ENCODE results near the gene ABCA2.
A peak's percentile ranks its signal among the peaks of the same experiment; 100 is the strongest.
"Not testable (repeated sequence)": the region's sequence is repeated elsewhere in the genome, so short reads cannot be mapped to it uniquely, and the experiment has no call there.

The ABCA2 gene

DNA sequence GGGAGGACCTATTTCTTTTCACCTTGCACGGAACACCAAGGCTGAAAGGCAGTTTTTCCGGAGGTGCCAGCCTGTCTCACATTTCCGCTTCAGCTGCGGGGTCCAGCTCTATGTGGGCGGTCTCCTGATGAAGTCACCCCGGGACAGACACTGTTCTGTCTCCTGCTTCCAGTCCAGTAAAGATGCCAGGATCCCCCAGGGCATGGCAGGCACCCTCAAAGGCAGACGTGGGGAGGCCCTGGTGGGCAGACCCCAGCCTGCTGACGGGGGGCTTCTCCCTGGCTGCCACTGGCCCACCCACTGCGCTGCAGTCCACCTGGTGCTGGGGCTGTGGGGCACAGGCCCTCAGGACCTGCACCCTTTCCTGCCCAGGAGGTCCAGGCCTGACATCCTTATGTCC is 34.8 kb upstream of the ABCA2 start:
- not testable (repeated sequence) for DNase-seq

DNA sequence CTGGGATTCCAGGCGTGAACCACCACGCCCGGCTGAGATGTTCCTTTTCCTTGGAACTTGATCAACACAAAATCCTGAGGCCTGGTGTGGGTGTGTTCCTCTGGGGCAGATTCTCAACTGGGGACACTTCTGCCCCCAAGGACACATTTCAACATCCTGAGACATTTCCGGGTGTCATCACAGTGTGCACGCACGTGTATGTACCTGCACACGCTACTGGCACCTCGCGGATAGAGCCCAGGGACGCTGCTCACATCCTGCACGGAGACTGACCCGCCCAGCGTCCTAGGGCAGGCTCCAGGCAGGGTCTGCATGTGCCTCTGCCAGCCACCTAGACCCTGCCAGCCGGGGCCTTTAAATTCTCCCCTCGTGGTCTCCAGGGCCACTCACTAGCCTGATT is 34.3 kb upstream of the ABCA2 start:
- no peak for DNase-seq

DNA sequence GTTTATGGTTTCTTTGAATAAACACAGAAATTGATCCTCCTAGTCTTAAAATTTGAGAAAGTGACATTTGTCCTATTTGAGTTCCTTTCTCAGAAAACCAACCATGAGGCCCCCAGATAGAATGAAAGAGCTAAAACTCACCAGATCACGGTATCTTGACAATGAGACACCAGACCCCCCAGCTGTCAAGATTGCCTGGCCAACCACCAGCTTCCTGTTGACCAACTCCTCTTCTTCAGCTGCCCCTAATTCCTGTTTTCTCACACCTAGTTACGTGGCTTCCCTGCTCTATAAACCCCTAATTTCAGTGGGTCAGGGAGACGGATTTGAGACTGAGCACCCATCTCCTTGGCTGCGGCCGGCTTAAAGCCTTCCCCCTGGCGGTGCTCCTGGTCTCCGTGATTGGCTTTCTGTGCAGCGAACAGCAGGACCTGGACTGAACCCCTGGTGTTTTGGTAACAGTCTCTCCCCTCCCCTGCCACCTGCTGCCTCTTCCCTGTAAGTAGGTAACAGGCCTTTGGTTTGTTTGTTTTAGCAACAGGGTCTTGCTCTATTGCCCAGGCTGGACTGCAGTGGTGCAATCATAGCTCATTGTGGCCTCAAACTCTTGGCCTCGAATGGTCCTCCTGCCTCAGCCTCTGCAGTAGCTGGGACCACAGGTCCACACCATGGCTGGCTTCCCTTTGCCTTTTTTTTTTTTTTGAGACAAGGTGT is 30.6 kb upstream of the ABCA2 start:
- no peak for DNase-seq

DNA sequence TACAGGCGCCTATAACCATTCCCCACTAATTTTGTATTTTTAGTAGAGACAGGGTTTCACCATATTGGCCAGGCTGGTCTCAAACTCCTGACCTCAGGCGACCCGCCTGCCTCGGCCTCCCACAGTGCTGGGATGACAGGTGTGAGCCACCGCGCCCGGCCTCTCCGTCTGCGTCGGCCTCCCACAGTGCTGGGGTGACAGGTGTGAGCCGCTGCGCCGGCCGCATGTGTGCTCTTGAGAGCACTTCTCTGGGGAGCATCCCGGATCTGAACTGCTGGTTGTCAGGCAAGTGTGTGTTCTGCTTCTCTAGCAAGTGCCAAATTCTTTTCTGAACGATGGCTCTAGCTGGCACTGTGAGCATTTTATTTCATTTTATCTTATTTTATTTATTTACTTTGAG is 29.5 kb upstream of the ABCA2 start:
- DNase-seq = no peak

DNA sequence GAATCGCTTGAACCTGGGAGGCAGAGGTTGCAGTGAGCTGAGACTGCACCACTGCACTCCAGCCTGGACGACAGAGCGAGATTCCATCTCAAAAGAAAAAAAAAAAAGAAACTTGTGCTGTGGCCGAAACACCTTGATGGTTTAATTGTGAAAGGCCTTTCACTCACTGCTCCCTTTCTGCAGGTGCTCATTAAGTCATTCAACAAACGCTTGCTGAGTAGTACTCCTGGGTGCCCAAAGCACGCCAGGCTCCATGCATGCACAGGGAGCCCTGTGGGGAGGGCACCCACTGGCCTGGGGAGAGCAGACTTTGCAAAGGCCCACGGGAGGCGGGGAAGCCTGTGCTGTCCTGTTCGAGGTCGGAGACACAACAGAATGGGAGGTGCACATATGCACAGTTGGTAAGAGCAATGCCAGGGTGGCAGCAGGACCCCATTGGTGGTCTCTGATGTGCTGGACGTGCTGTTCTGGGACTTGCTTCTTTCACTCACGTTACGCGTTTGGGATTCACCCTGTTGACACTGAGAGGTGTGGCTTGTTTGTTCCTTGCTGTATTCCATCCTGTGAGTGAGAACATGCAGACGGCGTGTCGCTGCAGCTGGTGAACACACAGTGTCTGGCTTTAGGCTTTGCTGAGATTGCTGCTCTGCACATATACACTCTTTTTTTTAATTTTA is 28.8 kb upstream of the ABCA2 start:
- no peak for DNase-seq

DNA sequence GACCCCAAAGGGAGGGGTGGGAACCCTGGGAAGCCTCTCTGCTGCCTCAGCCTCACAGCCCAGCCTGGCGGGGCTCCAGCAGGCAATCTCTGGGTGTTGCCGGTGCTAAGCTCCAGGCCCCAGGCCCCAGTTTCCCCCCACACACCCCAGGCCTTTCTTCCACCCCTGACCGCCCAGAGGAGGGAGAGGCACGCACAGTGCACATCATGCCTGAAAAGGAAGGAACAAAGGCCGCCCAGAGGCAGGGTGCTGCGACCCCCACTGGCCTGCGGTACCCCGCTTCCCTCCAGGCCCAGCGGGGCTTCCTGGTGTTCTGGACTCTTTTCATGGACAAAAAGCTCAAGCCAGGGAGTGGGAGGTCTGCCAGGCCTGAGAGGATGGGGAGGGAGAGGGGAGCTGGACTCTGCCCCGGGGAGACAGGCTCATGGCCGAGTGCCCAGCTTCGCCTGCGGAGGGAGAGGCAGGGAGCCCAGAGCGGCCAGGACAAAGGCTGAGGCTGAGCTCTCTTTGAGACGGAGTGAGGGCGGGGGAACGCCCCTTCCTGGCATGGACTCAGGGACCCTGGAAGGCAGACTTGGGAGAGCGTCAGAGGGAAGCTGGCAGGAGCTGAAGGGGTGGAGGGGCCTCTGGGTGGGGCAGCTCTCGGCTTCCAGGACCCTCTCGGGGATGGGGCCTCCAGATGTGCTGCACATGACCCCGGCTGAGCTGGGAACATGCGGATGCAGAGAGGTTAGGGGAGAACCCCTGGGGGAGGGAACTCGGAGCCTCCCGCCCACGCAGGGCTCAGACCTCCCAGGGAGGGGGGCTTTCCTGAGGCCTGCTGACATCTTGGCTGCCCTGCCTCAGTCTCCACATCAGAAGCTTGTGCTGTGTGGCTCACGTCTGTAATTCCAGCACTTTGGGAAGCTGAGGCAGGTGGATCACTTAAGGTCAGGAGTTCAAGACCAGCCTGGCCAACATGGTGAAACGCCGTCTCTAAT is 27.6 kb upstream of the ABCA2 start:
- peak; percentile 91 for DNase-seq

DNA sequence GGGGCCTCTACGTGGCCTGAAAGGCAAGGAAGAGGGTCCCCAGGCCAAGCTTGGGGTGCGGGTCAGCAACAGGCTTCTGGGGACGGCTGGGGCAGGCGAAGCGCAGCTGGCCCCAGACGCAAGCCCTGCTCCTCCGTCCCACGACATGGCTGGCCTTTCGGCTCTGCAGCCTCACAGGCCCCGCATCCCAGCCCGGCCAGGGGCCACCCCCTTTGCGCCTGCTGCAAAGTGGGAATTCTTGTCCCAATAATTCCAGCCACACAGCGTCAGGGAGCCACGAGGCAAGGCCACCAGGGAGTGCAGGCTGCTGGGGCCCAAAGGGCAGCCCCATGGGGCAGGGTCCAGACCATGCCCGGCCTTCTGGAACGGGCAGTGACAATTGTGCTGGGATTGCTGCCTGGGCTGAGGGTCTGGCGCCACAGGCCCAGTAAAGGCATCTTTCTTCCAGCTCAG is 26.9 kb upstream of the ABCA2 start:
- no peak for DNase-seq

DNA sequence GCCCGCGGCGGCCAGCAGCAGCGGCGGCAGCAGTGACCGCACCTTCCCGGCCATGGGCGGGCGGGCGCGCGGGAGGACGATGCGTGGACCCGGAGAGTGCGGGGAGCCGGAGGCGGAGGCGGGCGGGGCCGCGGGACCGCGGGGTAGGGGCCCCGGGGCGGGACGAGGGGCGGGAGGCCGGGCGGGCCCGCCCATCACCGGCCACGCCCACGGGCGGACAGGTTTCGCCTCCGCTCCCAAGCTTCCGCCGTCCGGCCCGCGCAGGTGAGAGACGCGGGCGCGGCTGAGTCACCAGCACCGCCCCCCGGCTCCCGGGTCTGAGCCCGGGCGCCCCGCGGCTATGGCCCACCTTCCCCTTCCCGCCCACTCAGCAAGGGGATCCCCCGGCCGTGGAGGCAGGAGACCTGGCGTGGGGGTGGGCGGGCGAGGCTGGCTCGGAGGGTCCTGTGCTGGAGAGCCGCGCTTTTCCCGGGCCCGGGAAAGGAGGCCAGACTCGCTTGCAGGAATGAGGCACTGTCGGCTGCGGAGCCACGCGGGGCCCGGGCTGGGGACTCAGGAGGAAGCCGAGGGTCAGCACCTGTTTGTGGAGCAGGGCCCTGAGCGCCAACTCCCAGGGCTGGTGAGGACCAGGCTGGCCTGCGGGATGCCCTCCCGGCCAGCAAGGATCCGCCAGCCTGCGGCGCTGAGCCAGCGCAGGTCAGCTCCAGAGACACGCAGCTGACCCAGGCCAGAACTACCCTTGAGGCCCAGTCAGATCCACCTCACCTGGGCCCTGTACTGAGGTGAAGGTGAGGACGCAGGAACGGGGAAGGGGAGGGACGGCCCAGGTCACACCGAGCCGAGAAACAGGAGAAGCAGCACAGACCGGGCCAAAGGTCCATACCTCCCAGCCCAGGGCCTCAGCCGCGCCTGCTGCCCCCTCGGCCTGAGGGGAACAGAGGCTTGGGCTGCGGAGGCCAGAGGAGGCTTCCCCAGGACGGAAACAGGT is 26.2 kb upstream of the ABCA2 start, which contains the start of gene ENTPD2:
Gene ENTPD2 (minus strand): TSS at position 118 of the 988 bp plus-strand sequence. CDS start 64 bp downstream, at position 54.
- DNase-seq = no peak

DNA sequence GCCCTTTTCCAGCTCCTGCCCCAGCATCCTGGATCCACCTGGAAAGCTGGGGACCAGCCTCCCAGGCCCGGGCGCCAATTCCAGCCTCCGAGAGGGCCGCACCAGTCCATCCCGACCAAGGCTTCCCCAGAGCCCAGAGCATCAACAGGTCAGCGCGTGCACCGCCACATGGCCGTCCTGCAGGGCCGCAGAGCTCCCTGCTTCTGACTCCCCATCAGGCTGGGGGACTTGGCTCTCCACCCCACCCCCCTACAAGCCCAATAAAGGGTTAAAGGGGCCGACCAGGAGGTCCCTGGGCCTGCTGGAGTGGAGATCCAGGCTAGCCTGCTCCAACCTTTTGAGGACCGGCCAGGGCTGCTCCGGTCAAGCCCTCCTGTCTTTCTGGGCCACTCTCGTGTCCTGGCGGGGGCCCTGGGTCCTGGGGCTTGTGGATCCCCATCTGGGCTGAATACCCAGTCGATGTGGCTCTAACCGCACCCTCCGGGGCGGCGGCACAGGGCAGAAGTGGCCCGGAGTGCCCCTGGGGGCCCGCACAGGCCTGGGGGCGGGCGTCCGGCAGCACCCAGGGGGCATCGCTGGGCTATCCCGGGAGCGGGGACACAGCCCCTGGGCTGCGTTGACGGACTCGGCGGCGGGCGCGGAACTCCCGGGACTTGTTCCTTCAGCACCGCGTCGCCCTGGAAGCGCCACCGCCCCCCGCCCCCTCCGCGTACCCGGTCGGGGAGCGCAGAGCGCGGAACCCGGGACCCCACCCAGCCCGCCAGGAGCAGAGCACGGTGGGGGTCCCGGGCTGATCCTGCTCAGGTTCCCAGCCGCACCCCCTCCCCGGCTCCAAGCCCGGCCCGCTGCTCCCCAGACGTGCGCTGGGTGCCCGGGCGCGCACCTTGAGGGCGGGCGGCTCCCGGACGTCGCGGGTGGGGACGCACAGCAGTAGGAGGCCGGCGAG is 25.2 kb upstream of the ABCA2 start:
- DNase-seq = no peak

DNA sequence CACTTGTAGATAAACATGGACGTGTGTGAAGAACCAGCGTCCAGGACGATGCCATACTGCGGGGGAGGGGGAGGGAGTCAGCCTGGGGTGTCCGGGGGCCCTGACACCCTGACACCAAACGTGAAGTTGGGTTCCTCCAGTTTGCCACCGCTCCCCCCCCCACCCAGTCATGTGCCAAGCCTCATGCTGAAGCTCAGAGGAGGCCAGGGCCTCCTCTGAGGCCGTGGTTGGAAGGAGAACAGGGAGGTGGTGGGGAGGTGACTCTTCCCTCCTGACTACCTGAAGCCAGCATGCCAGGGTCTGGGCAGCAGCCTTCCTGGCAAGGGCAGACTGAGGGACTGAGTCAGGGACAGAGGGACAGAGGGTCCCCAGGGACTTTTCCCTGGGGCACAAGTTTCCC is 24.3 kb upstream of the ABCA2 start:
- DNase-seq = no peak

DNA sequence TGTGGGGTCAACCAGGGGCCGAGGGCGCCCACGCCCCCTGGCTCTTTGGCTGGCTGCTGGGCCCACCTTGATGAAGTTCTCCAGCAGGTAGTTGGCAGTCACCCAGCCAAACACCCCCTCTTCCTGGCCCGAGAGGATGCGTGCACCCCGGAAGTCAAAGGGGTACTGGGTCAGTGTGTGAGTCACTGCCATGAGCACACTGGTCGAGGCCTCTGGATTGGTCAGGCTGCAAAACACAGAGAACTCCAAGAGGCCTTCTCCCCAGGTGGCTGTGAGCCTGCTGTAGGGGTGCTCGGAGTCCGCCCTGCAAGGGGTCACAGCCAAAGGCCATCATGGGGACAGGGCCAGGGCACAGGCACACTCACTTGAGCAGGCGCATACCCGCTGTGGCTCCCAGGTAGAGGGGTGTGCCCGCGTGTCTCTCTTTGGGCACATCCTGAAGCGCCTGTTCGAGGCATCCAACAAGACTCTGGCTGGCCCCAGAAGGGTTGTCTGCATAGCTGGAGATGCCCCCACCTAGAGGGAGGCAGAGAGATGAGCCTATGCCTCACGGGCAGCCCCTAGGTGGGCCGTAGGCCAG is 23.2 kb upstream of the ABCA2 start:
- no peak for DNase-seq

DNA sequence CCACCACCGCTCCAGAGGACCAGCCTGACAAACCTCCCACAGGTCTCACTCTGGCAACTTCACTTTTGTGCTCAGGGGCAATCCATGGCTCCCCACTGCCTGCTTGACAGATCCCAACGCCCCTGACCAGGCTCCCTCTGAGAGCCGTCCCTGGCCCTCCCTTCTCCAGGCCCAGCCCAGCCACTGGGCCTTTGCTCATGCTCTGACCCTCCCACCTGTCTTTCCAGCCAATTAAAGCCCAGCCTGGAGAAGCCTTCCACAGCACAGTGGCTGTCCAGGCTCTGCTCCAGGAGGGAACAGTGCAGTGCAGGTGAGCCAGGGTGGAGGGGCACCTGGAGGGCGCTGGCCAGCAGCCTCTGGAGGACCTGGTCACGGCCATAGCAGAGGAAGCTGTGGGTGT is 22.5 kb upstream of the ABCA2 start:
- no peak for DNase-seq

DNA sequence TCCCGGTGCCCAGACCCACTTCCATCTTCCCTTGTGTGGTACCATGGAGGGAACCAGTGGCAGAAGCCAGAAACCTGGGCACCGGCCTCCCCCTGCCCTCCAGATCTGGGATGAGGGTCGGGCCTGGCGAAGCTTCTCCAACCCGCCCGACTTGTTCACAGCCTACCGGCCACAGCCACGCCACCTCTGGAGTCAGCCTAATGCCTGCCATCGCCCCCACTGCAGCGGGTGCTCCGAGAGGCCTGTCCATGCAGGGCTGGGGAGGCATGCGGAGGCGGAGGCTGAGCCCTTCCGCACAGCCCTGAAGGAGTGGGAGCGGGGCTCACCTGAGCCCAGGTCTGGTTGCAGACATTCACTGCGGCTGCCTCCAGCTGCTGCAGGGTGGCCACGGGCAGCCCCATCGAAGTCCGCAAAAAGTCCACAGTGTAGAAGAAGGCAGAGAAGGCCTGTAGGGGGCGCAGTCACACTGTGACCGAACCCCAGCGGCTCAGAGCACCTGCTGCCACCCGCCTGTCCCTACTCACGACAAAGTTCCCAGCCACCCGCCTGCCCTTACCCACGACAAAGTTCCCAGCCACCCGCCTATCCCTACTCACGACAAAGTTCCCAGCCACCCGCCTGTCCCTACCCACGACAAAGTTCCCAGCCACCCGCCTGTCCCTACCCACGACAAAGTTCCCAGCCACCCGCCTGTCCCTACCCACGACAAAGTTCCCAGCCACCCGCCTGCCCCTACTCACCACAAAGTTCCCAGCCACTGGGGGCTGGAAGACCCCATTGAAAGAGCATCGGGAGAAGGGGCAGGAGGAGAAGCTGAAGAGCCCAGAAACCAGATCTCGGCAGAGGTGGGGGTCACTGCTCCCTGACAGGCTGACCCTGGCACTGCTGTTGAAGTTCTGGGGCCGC is 21.8 kb upstream of the ABCA2 start:
- no peak for DNase-seq

DNA sequence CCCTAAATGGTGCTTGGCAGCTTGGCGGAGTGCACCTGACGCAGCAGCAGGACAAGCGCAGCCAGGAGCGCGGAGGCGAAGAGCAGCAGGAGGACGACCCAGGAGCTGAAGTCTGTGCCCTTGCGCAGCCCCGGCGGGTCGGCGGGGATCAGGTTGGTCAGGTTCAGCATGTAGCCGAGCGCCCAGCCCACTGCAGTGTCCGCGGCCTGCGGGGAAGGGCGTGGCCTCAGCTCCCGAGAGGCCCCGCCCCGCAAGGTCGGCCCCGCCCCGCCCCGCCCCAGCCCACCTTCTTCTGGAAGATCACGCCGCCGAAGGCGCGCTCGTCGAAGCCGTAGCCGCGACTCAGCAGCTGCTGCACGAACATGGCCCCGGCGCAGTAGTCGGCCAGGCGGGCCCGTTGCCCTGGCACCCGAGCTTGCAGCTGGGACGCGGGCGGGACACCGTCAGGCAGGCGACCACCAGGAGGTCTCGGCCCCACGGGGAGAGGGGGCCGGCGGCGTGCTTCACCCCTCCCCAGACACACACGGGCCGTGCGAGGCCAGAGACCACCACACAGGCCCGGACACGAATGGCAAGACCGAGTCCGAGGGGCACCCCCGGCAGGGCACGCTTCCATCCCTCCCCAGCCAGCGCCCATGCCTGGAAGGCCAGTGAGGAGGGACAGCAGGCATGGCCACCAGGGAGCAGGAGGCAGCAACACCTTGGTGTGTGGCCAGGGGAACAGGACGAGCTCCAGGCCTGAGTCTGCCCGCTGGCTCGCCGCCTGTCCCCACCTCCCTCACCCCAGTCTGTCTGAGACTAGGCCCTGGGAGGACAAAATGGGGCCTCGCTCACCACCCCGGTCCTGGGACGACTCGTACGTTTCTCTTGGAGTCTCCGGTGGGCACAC is 20.9 kb upstream of the ABCA2 start:
- DNase-seq = no peak

DNA sequence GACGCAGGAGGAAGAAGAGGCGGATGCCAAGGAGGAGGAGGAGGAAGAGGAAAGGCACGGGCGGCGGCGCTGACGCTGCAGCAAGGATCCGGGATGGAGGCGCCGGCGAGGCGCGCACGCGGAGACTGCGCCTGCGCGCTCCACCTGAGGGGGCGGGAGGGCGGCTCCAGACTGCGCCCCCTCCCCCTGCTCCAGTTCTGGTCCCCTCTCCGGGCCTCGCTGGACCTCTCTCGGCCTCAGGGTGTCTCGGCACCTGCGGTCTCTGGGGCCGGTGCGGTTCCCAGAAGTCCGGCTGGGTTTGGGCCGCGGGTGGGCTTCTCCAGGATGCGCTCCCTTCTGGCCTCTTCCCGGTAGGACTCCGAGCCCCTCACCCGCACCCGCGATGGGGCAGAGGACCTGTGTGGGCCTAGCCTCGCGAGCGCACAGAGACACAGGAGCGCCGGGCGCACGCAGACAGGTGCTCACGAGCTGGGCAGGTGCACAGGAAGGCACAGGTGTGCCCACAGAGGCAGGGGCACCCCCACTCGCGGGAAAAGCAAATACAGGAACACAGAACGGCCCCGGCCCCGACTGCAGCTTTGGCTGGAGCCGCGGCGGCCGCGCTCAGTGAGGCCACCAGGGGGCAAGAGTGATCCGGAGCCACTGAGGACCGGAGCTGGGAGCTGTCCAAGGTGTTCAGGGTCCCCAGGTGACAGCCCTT is 18.2 kb upstream of the ABCA2 start, which contains the start of gene NPDC1:
Gene NPDC1 (minus strand): TSS at position 90 of the 700 bp plus-strand sequence. CDS start 188 bp downstream, outside the sequence.
- peak; percentile 82 for DNase-seq

DNA sequence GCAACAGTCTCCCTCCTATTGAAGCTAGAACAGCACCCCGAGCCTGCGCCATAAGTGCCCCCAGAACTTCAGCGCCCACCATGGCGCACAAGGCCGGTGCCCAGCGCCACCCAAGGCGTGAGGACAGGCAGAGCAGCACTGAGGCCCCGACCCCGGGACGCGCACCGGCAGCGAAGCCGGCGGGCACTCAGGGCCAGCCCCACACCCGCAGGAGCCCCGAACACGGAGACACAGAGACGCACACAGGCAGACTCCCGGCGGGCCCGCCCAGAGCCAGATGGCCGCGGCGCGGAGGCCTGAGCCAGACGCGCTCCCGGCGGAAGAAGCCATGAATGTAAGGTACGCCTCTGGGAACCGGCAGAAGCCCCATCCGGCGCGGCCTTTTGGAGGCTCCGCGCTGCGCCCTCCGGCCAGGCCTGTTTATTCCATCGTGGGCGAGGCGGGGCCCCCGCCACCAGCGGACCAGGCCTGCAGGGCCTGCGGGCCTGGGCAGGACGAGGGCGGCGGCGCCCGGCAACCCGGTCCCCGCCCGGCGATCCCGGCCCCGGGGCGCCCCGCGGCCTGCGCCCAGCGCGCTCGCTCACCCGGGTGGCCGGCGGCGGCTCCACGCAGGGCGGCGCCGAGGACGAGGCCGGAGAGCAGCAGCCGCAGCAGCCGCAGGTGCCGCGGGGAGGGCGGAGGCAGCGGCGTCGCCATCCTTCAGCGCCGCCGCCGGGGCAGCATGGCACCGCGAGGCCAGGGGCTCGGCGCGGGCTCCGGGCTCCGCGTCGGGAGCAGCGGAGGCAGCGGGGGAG is 17.5 kb upstream of the ABCA2 start:
- no peak for DNase-seq

All from left hindlimb (tissue), 1 donor.